ENCODE measurements around the gene PDIK1L.

DNA sequence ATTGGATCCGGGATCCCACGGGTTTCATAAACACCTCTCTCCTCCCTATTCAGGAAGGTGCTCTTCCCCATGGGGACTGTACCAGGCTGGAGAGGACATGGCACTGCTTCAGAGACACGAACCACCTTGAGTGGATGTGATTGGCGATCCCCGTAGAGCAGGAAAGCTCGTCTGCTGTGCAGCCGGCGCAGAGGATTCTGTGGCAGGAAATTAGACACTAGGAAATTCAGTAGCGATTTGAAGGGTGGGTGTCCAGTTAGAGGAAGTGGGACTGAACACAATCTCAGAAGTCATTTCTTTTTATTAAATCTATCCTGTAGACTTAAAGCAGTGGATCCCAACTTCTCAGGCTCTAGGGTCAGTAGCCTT is 767 bp downstream of the PDIK1L start:
- TF ChIP-seq GATA2 (IDR thresholded peaks at IDR 0.05; ENCODE audit: low read depth, low read length) (no peak), GATA3 (IDR thresholded peaks at IDR 0.05; ENCODE audit: low read depth, low read length) (no peak)
